ENCODE data around the gene KCNQ2.

Gene KCNQ2

GRCh38 chr20:63406617-63407245 is 65.7 kb downstream of the KCNQ2 start:
- DNase-seq (ENCODE audit: insufficient read length, low spot score) (no peak), FAIRE-seq (no peak)

- no peak for FAIRE-seq
These were observed 66.4 kb downstream of the KCNQ2 start for GRCh38 chr20:63406011-63406410.

GRCh38 chr20:63405102-63405730 is 67.2 kb downstream of the KCNQ2 start:
- DNase-seq (ENCODE audit: insufficient read length, low spot score) (no peak), FAIRE-seq (no peak)

More at GRCh38 chr20:63406011-63406410, 66.4 kb downstream of the KCNQ2 start:
- DNase-seq (ENCODE audit: insufficient read length, low spot score) = no peak

GRCh38 chr20:63404129-63405085 is 68.0 kb downstream of the KCNQ2 start:
- no peak for DNase-seq (ENCODE audit: insufficient read length, low spot score)
- no peak for FAIRE-seq

- no peak for FAIRE-seq
These were observed 68.9 kb downstream of the KCNQ2 start for GRCh38 chr20:63403403-63404105.

GRCh38 chr20:63402860-63403220 is 69.6 kb downstream of the KCNQ2 start:
- FAIRE-seq (no peak), DNase-seq (ENCODE audit: insufficient read length, low spot score) (no peak)

More at GRCh38 chr20:63403403-63404105, 68.9 kb downstream of the KCNQ2 start:
- DNase-seq (ENCODE audit: insufficient read length, low spot score) = no peak

GRCh38 chr20:63402181-63402859 is 70.1 kb downstream of the KCNQ2 start:
- FAIRE-seq (no peak), DNase-seq (ENCODE audit: insufficient read length, low spot score) (no peak)

- FAIRE-seq (no peak), DNase-seq (ENCODE audit: insufficient read length, low spot score) (no peak)
These were observed 70.9 kb downstream of the KCNQ2 start for GRCh38 chr20:63401384-63402110.

- FAIRE-seq (no peak), DNase-seq (ENCODE audit: insufficient read length, low spot score) (no peak)
These were observed 71.8 kb downstream of the KCNQ2 start for GRCh38 chr20:63400486-63401210.

- DNase-seq (ENCODE audit: insufficient read length, low spot score) = no peak
- FAIRE-seq = no peak
These were observed 72.7 kb downstream of the KCNQ2 start for GRCh38 chr20:63399596-63400375.

- DNase-seq (ENCODE audit: insufficient read length, low spot score) (no peak), FAIRE-seq (no peak)
These were observed 73.5 kb downstream of the KCNQ2 start for GRCh38 chr20:63398744-63399514.

GRCh38 chr20:63397946-63398450 is 74.5 kb downstream of the KCNQ2 start:
- DNase-seq (ENCODE audit: insufficient read length, low spot score) (no peak), FAIRE-seq (no peak)

- DNase-seq (ENCODE audit: insufficient read length, low spot score) (no peak), FAIRE-seq (no peak)
These were observed 75.2 kb downstream of the KCNQ2 start for GRCh38 chr20:63397155-63397843.

GRCh38 chr20:63396300-63396699 is 76.2 kb downstream of the KCNQ2 start:
- DNase-seq (ENCODE audit: insufficient read length, low spot score) = no peak
- no peak for FAIRE-seq

GRCh38 chr20:63395723-63396122 is 76.7 kb downstream of the KCNQ2 start:
- FAIRE-seq (no peak), DNase-seq (ENCODE audit: insufficient read length, low spot score) (no peak)

- no peak for DNase-seq (ENCODE audit: insufficient read length, low spot score)
- no peak for FAIRE-seq
These were observed 77.5 kb downstream of the KCNQ2 start for GRCh38 chr20:63394920-63395455.
